SK-N-SH (cell line): ENCODE results near the gene LIPH. TPM values are rescaled to one million over a fixed set of nuclear protein-coding genes. Genes with fewer than 3 reads are reported as not detected.

Experiments used
- CTCF ChIA-PET: fragments of 300-600, 350-600 bp; formaldehyde crosslinking; extraction: SDS; loops from one replicate; lab custom pipeline; 2021; lab: Yijun Ruan, JAX
- POLR2A ChIA-PET: fragments of 350-600 bp; sonication (Branson Sonifier 250); formaldehyde crosslinking; extraction: SDS; loops from one replicate; lab custom pipeline; 2020; ENCODE audit warnings: antibody characterized with exemption, inconsistent platforms; lab: Yijun Ruan, JAX
- DNase-seq: peaks from one replicate; pipeline ENCODE4 v3.0.0; 2012
- H2AFZ ChIP-seq: fragments of 200-600 bp; sonication (generic); 2 replicates; pipeline ENCODE4 v1.8.1; 2016; ENCODE audit warnings: antibody characterized with exemption, mild to moderate bottlenecking, low read depth
- H3F3A ChIP-seq: fragments of 200-600 bp; sonication (generic); replicated peaks from 2 replicates; pipeline ENCODE3; 2016; ENCODE audit warnings: antibody characterized with exemption, mild to moderate bottlenecking; ENCODE audit not compliant: insufficient read depth
- H3K27ac ChIP-seq, 2 experiments: fragments of 200-500 bp in 1 of 2; fragments of 200-600 bp in 1 of 2; sonication (Bioruptor generic) in 1 of 2; sonication (generic), shearing (Covaris generic) in 1 of 2; 2 replicates each; pipeline versions ENCODE4 v1.5.1 to v1.6.1; 2014 to 2016; ENCODE audit warnings: low read depth in 2 of 2, inconsistent platforms in 1 of 2, low read length in 1 of 2, mild to moderate bottlenecking in 1 of 2, mixed read lengths in 1 of 2
- H3K27me3 ChIP-seq: fragments of 200-600 bp; sonication (generic), shearing (Covaris generic); 2 replicates; pipeline ENCODE4 v1.6.1; 2016; ENCODE audit warnings: mixed run types; ENCODE audit not compliant: insufficient read depth
- H3K36me3 ChIP-seq, 2 experiments: fragments of 200-500 bp in 1 of 2; fragments of 200-600 bp in 1 of 2; sonication (Bioruptor generic) in 1 of 2; sonication (generic) in 1 of 2; replicated peaks in 1 of 2; 2 replicates each; pipeline versions ENCODE3 to v1.5.1; 2014 to 2016; ENCODE audit warnings: low read length in 1 of 2, mild to moderate bottlenecking in 1 of 2; ENCODE audit not compliant: insufficient read depth in 2 of 2, control insufficient read depth in 1 of 2
- H3K4me1 ChIP-seq, 2 experiments: fragments of 200-500 bp in 1 of 2; fragments of 200-600 bp in 1 of 2; sonication (Bioruptor generic) in 1 of 2; sonication (generic), shearing (Covaris generic) in 1 of 2; 2 replicates each; pipeline versions ENCODE4 v1.5.1 to v1.6.1; 2014 to 2016; ENCODE audit warnings: low read depth in 1 of 2, low read length in 1 of 2, mixed run types in 1 of 2; ENCODE audit not compliant: insufficient read depth in 2 of 2, control insufficient read depth in 1 of 2
- H3K4me2 ChIP-seq: fragments of 200-600 bp; sonication (generic), shearing (Covaris generic); 2 replicates; pipeline ENCODE4 v1.6.1; 2017; ENCODE audit warnings: mixed run types
- H3K4me3 ChIP-seq, 2 experiments: fragments of 200-500 bp in 1 of 2; fragments of 200-600 bp in 1 of 2; sonication (Bioruptor generic) in 1 of 2; sonication (generic), shearing (Covaris generic) in 1 of 2; 2 replicates each; pipeline versions ENCODE4 v1.5.1 to v1.8.1; 2014 to 2016; ENCODE audit warnings: low read depth in 2 of 2, inconsistent platforms in 1 of 2, low read length in 1 of 2, mild to moderate bottlenecking in 1 of 2, mixed read lengths in 1 of 2, moderate library complexity in 1 of 2
- H3K79me2 ChIP-seq: fragments of 200-600 bp; sonication (generic); 2 replicates; pipeline ENCODE4 v1.8.1; 2017; ENCODE audit warnings: mild to moderate bottlenecking; ENCODE audit not compliant: insufficient read depth
- H3K9ac ChIP-seq: fragments of 200-600 bp; sonication (generic); 2 replicates; pipeline ENCODE4 v1.6.1; 2017; ENCODE audit warnings: mixed run types
- H3K9me2 ChIP-seq: fragments of 200-600 bp; sonication (generic); 2 replicates; pipeline ENCODE4 v1.6.1; 2017; ENCODE audit warnings: mixed run types
- H3K9me3 ChIP-seq: fragments of 200-600 bp; sonication (generic); 2 replicates; pipeline ENCODE4 v1.6.1; 2017; ENCODE audit warnings: mixed run types, mild to moderate bottlenecking, moderate library complexity
- H4K20me1 ChIP-seq: fragments of 200-600 bp; sonication (generic); 2 replicates; pipeline ENCODE4 v1.6.1; 2017; ENCODE audit warnings: mild to moderate bottlenecking, mixed run types; ENCODE audit not compliant: insufficient read depth
- CHD2 ChIP-seq: fragments of 150-350 bp; IDR thresholded peaks from 2 replicates; pipeline ENCODE4 v1.6.1; 2018; ENCODE audit warnings: low read length; ENCODE audit not compliant: partially characterized antibody
- CTCF ChIP-seq: fragments of 200-600 bp; sonication (generic); IDR thresholded peaks from 2 replicates; pipeline ENCODE4 v1.6.1; 2017; ENCODE audit warnings: antibody characterized with exemption, mild to moderate bottlenecking, moderate library complexity
- EZH2phosphoT487 ChIP-seq: fragments of 200-600 bp; sonication (generic); IDR thresholded peaks from 2 replicates; pipeline ENCODE4 v1.6.1; 2017; ENCODE audit warnings: low read depth, mixed run types, mild to moderate bottlenecking, antibody characterized with exemption, moderate library complexity, borderline replicate concordance
- FOXJ3 ChIP-seq: sonication (generic); formaldehyde crosslinking; IDR thresholded peaks from 2 replicates; pipeline ENCODE4 v1.5.1; 2020; ENCODE audit warnings: mild to moderate bottlenecking, missing genetic modification reagents
- IRF3 ChIP-seq: fragments of 150-350 bp; IDR thresholded peaks from 2 replicates; pipeline ENCODE4 v1.6.1; 2016; ENCODE audit warnings: mild to moderate bottlenecking, low read depth, low read length
- PBX3 ChIP-seq: IDR thresholded peaks from 2 replicates; pipeline ENCODE4; 2012
- RFX5 ChIP-seq: IDR thresholded peaks from 2 replicates; pipeline ENCODE4 v1.6.1; 2012; ENCODE audit warnings: mild to moderate bottlenecking, improper control_type of control experiment, low read length
- RXRA ChIP-seq: IDR thresholded peaks from 2 replicates; pipeline ENCODE4 v1.4.0; 2012; ENCODE audit warnings: low read depth, mild to moderate bottlenecking, borderline replicate concordance
- TAF1 ChIP-seq: IDR thresholded peaks from 2 replicates; pipeline ENCODE4 v1.6.1; 2012; ENCODE audit warnings: low read depth, mild to moderate bottlenecking, low read length, moderate library complexity, borderline replicate concordance
- TEAD4 ChIP-seq: IDR thresholded peaks from 2 replicates; pipeline ENCODE4 v1.4.0; 2012; ENCODE audit warnings: mild to moderate bottlenecking, borderline replicate concordance; ENCODE audit not compliant: insufficient read depth
- USF2 ChIP-seq: fragments of 150-350 bp; IDR thresholded peaks from 2 replicates; pipeline ENCODE4 v1.6.1; 2017; ENCODE audit warnings: antibody characterized with exemption, low read length, low read depth, borderline replicate concordance
- YY1 ChIP-seq: IDR thresholded peaks from 2 replicates; pipeline ENCODE4 v1.4.0; 2012; ENCODE audit warnings: low read depth, mild to moderate bottlenecking
- ZBTB33 ChIP-seq: IDR thresholded peaks from 2 replicates; pipeline ENCODE4 v1.4.0; 2012; ENCODE audit warnings: low read depth, borderline replicate concordance
- WGBS: methylation state at CpG from one replicate; pipeline ENCODE4 v1.1.6; 2017; ENCODE audit warnings: low lambda C conversion rate; 5-methylcytosine and 5-hydroxymethylcytosine counted together
- polyA plus RNA-seq, 3 experiments: library from polyadenylated mRNA; depleted of rRNA; stranded (reverse); fragments of >200 nt; gene quantifications; 2 replicates each; pipeline ENCODE4 v1.2.3, GENCODE V29; 2012

The LIPH gene
- polyA plus RNA-seq, 1 of the 3 experiments (the other 2 are of a cell fraction), result not detected

- H3K27me3 ChIP-seq, result no peaks in the 10 kb centered on the region
- no peak overlapping the region for H3K27ac ChIP-seq
- H3K9ac ChIP-seq, result no peak overlapping the region
- no peaks in the 10 kb centered on the region for H3K9me2 ChIP-seq
- DNase-seq, result no peak
- H3K4me1 ChIP-seq, result peaks cover 0 to 2% of the 10 kb centered on the region in 2 experiments; a peak in 1 of 4 replicates
- no peak for TF ChIP-seq RFX5
- TF ChIP-seq PBX3, result no peak
- no peak for TF ChIP-seq FOXJ3 (CRISPR knock-in tag)
- TF ChIP-seq CTCF, result no peak
- no peak for TF ChIP-seq TEAD4
- no peak overlapping the region for H2AFZ ChIP-seq
- 56% methylated on average over 1 of the region's 1 CpG for WGBS
- H3F3A ChIP-seq, result peaks cover 4% of the 10 kb centered on the region
- CTCF ChIA-PET, result no interaction called here
- POLR2A ChIA-PET, result no interaction called here
- H3K79me2 ChIP-seq, result no peaks in the 10 kb centered on the region
- H4K20me1 ChIP-seq, result no peaks in the 10 kb centered on the region
- no peaks in the 10 kb centered on the region for H3K9me3 ChIP-seq
- no peak overlapping the region for H3K4me2 ChIP-seq
- no peaks in the 10 kb centered on the region for H3K36me3 ChIP-seq
- no peak overlapping the region for H3K4me3 ChIP-seq
Observed at GRCh38 chr3:185555860-185556347, 3.5 kb upstream of the LIPH start.

- H3K4me2 ChIP-seq, result no peak overlapping the region
- ChIA-PET CTCF (no interaction called here), POLR2A (no interaction called here)
- no peaks in the 10 kb centered on the region for H3K79me2 ChIP-seq
- H3K27ac ChIP-seq, result no peak overlapping the region
- H3K9me3 ChIP-seq, result no peaks in the 10 kb centered on the region
- H3F3A ChIP-seq, result peaks cover 4% of the 10 kb centered on the region
- no peaks in the 10 kb centered on the region for H3K36me3 ChIP-seq
- H2AFZ ChIP-seq, result no peak overlapping the region
- H4K20me1 ChIP-seq, result no peaks in the 10 kb centered on the region
- no peak for DNase-seq
- no peaks in the 10 kb centered on the region for H3K9me2 ChIP-seq
- WGBS, result 74% methylated on average over 4 of the region's 4 CpGs
- H3K4me3 ChIP-seq, result no peak overlapping the region
- H3K27me3 ChIP-seq, result no peaks in the 10 kb centered on the region
- H3K4me1 ChIP-seq, result peaks cover 0 to 2% of the 10 kb centered on the region in 2 experiments; a peak in 2 of 4 replicates
- no peak overlapping the region for H3K9ac ChIP-seq
- TF ChIP-seq PBX3 (no peak), RXRA (no peak), CHD2 (no peak), YY1 (no peak), FOXJ3 (CRISPR knock-in tag) (no peak), CTCF (no peak), ZBTB33 (no peak), TEAD4 (no peak), IRF3 (no peak), USF2 (no peak), EZH2phosphoT487 (no peak), TAF1 (no peak)
Observed at GRCh38 chr3:185555101-185555501, 2.7 kb upstream of the LIPH start.
